Type B pancreatic cell (in vitro differentiated cells): Measurements from ENCODE around the gene TMEM150B. TPM values are rescaled to one million over a fixed set of nuclear protein-coding genes. Genes with fewer than 3 reads are reported as not detected.

Experiments used
- DNase-seq: peaks from one replicate; pipeline ENCODE4 v3.0.0; 2021; ENCODE audit warnings: mixed read lengths; ENCODE audit not compliant: unreplicated experiment; ENCODE audit errors: extremely low spot score
- H3K27ac Mint-ChIP-seq: 2 replicates; pipeline ENCODE4 v1.8.0; 2021; ENCODE audit warnings: mild to moderate bottlenecking, mixed read lengths
- H3K27me3 Mint-ChIP-seq: 2 replicates; pipeline ENCODE4 v1.8.0; 2021; ENCODE audit warnings: mixed read lengths
- H3K36me3 Mint-ChIP-seq: 2 replicates; pipeline ENCODE4 v1.8.0; 2021; ENCODE audit warnings: mixed read lengths
- H3K4me1 Mint-ChIP-seq: one replicate; pipeline ENCODE4 v1.8.0; 2021; ENCODE audit warnings: mixed read lengths; ENCODE audit not compliant: unreplicated experiment
- H3K4me3 Mint-ChIP-seq: 2 replicates; pipeline ENCODE4 v1.8.0; 2021; ENCODE audit warnings: mild to moderate bottlenecking, mixed read lengths
- H3K9me3 Mint-ChIP-seq: 2 replicates; pipeline ENCODE4 v1.8.0; 2021; ENCODE audit warnings: mixed read lengths
- total RNA-seq: library from RNA; stranded (reverse); gene quantifications from 2 replicates; pipeline ENCODE4 v1.2.1, GENCODE V29; 2021; ENCODE audit warnings: low replicate concordance
- TF ChIP-seq, protein P1 (sequence below): fragments of 200-600 bp; sonication (generic); conservative IDR thresholded peaks from 2 replicates; pipeline ENCODE4 v1.5.0; 2021; ENCODE audit warnings: antibody characterized with exemption, mild to moderate bottlenecking

Gene TMEM150B
- total RNA-seq, 1 donor from 2014 or later: 1.2 TPM

DNA sequence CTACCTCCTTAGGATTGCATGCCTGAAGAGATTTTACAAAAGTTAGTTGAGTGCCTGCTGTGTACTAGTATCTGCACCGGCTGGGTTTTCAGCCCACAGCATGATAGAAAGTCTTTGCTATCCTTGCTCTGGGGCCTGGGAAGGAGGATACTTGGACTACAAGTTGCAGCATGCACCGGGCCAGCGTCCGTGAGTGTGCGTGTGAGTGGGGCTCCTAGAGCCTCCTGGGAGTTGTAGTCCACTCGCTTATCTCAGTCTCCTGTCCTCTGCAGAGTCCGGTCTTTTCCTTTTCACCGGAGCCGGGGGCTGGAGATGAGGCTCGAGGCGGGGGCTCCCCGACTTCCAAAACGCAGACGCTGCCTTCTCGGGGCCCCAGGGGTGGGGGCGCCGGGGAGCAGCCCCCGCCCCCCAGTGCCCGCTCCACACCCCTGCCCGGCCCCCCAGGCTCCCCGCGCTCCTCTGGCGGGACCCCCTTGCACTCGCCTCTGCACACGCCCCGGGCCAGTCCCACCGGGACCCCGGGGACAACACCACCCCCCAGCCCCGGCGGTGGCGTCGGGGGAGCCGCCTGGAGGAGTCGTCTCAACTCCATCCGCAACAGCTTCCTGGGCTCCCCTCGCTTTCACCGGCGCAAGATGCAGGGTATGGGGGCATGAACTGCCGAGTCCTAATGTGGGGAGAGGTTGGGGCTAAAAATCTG, 20.7 kb downstream of the TMEM150B start:
- TF ChIP-seq, protein P1, sequence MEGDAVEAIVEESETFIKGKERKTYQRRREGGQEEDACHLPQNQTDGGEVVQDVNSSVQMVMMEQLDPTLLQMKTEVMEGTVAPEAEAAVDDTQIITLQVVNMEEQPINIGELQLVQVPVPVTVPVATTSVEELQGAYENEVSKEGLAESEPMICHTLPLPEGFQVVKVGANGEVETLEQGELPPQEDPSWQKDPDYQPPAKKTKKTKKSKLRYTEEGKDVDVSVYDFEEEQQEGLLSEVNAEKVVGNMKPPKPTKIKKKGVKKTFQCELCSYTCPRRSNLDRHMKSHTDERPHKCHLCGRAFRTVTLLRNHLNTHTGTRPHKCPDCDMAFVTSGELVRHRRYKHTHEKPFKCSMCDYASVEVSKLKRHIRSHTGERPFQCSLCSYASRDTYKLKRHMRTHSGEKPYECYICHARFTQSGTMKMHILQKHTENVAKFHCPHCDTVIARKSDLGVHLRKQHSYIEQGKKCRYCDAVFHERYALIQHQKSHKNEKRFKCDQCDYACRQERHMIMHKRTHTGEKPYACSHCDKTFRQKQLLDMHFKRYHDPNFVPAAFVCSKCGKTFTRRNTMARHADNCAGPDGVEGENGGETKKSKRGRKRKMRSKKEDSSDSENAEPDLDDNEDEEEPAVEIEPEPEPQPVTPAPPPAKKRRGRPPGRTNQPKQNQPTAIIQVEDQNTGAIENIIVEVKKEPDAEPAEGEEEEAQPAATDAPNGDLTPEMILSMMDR: no peak
- no peaks in the 10 kb centered on the region for H3K9me3 Mint-ChIP-seq
- peaks cover 8% of the 10 kb centered on the region for H3K36me3 Mint-ChIP-seq
- no peak overlapping the region for H3K27ac Mint-ChIP-seq
- H3K4me1 Mint-ChIP-seq: peaks cover 5% of the 10 kb centered on the region
- no peaks in the 10 kb centered on the region for H3K27me3 Mint-ChIP-seq
- no peak overlapping the region for H3K4me3 Mint-ChIP-seq
- no peak for DNase-seq

DNA sequence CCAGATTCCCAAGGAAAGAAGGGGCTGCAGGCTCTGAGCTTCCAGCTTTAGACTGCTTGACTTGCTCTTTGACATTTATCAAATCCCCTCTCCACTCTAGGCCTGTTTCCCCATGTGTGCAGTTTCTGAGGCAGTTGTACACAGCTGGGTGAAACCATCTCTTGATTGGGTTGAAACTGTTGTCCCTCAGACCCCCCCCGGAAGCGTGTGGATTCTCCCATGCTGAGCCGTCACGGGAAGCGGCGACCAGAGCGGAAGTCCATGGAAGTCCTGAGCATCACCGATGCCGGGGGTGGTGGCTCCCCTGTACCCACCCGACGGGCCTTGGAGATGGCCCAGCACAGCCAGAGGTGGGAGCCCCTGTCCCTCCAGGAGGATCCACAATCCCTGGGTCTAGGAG, 21.7 kb downstream of the TMEM150B start:
- Mint-ChIP-seq H3K36me3 (peaks cover 8% of the 10 kb centered on the region), H3K27me3 (no peaks in the 10 kb centered on the region), H3K9me3 (no peaks in the 10 kb centered on the region), H3K27ac (no peak overlapping the region), H3K4me3 (no peak overlapping the region), H3K4me1 (peaks cover 8% of the 10 kb centered on the region)
- TF ChIP-seq, protein P1: no peak
- no peak for DNase-seq

DNA sequence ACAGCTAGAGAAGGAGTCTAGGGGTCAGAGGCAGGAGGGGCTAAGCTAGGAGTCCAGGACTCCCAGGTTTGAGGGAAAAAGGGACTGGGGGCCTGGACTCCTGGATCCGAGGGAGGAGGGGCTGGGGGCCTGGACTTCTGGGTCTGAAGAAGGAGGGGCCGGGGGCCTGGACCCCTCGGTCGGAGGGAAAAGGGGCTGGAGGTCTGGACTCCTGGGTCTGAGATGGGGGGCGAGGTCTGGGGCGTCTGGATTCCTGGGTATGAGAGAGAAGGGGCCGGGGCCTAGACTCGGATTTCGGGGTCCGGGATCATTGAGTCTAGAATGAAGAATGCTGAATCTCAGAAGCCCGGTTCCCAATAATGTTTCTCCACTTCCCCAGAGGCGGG, 22.8 kb downstream of the TMEM150B start:
- H3K4me3 Mint-ChIP-seq: no peak overlapping the region
- no peak overlapping the region for H3K27ac Mint-ChIP-seq
- H3K27me3 Mint-ChIP-seq: no peaks in the 10 kb centered on the region
- no peak for DNase-seq
- H3K9me3 Mint-ChIP-seq: no peaks in the 10 kb centered on the region
- H3K36me3 Mint-ChIP-seq: peaks cover 8% of the 10 kb centered on the region
- peaks cover 12% of the 10 kb centered on the region for H3K4me1 Mint-ChIP-seq
- TF ChIP-seq, protein P1: no peak

DNA sequence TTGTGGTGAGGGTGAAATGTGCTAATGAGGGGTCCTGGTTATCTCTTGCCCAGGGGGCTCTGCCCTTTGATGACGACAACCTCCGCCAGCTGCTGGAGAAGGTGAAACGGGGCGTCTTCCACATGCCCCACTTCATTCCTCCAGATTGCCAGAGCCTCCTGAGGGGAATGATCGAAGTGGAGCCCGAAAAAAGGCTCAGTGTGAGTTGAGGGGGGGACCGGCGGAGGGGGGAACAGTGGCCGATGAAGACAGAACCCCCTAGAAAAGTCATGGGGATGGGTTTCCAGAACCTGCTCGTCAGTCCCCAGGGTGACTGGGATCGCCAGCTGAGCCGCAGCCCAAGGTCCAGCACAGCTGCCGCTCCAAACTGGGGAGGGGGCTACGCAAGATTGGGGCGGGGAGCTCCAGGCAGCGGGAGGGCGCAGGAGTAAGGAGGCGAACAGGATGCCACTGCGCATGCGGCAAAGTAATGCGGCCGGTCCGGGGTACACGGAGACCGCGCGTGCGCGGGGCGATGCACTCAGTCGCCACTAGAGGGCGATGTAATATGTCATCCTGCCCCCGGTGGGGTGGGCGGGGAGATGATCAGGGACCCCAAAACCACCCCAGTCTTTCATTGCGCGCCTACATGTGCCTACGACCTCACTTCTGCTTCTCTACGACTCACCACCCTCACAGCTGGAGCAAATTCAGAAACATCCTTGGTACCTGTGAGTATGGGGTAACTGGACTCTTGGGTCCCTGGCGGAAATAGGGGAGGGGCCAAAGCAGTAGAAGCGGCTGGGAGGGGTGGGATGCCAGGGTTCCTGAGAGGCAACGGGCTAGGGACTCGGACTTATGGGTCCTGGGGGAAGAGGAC, 23.5 kb downstream of the TMEM150B start:
- peaks cover 12% of the 10 kb centered on the region for H3K4me1 Mint-ChIP-seq
- peaks cover 8% of the 10 kb centered on the region for H3K36me3 Mint-ChIP-seq
- H3K9me3 Mint-ChIP-seq: no peaks in the 10 kb centered on the region
- H3K4me3 Mint-ChIP-seq: peak overlapping the region; percentile 67
- peak overlapping the region; percentile 34 for H3K27ac Mint-ChIP-seq
- peak; percentile 92 for DNase-seq
- TF ChIP-seq, protein P1: peak; percentile 98
- H3K27me3 Mint-ChIP-seq: no peaks in the 10 kb centered on the region

DNA sequence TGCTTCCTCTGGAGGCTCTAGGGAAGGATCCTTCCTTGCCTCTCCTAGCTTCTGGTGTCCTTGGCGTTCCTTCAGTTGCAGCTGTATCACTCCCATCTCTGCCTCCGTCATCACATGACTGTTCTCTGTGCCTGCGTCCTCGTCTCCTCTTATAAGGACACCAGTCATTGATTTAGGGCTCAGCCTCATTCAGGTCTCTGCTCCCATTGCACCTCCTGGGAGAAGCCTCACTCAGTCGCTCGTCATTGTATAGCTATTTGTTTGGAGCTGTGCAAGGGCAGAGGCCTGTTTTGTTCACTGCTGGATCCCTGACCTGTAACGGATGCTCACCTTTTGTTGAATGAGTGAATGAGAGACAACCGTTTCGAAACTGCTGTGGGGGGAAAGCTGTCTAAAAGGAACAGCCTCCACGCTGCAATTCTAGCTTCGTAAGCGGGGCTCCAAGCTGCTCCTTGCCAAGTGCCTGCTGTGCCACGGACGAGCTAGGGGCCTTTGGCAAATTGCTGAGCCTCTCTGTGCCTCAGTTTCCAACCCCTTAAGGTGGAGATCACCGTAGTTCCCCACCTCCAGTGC, 24.2 kb downstream of the TMEM150B start:
- Mint-ChIP-seq H3K36me3 (peaks cover 10% of the 10 kb centered on the region), H3K27ac (no peak overlapping the region), H3K27me3 (no peaks in the 10 kb centered on the region), H3K9me3 (no peaks in the 10 kb centered on the region), H3K4me1 (peaks cover 12% of the 10 kb centered on the region), H3K4me3 (peak overlapping the region; percentile 67)
- TF ChIP-seq, protein P1: no peak
- DNase-seq: no peak
